ENCODE results near the gene KIF1B.
"Not testable (repeated sequence)": the region's sequence is repeated elsewhere in the genome, so short reads cannot be mapped to it uniquely, and the experiment has no call there.

KIF1B gene

DNA sequence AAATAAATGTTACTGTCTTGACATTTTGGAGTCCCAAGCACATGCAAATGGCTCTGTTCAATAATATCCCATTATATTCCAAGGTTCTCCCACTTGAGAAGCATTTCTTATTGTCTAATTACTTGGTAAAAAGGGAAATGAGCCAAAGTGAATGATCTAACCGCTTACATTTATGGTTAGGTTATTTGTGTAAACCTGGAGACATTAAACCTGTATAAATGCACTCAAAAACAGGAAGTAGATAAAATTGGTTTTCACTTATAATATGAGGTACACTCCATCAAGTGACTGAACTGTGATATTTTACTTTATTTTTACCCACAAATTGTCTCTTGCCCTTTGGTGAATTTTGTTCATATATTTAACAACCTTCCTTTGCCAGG is 26.8 kb downstream of the KIF1B start:
- no peak for DNase-seq (ENCODE audit: low spot score)

DNA sequence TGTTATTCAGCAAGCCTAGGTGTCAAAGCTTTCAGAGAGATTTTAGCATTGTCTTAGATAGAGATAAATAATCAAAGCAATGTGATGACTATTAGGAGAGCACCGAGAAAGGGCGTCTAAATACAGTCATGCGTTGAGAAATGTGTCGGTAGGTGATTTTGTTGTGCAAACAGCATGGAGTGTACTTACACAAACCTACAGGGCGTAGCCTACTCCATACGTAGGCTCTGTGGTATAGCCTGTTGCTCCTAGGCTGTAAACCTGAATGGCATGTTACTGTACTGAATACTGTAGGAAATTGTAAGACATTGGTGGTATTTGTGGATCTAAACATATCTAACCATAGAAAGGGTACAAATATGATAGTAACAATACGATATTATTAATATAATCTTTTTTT is 31.8 kb downstream of the KIF1B start:
- DNase-seq (ENCODE audit: low spot score), result no peak

DNA sequence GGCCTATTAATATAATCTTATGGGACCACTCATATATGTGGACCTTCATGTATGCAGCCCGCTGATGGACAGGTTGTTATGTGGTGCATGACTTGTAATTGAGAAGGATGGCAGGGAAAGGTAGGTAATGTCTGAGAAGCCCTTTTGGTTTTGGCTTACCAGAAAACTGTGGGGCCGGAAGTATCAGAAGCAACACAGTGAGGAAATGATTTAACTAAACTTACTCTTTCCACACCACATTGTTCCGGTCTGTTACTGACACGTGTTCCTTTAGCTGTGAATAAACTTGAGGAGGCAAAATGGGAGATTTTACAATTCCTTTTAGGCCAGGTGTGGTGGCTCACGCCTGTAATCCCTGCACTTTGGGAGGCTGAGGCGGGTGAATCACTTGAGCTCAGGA is 32.4 kb downstream of the KIF1B start:
- DNase-seq (ENCODE audit: low spot score), result no peak

- no peak for DNase-seq (ENCODE audit: low spot score)
These were observed 35.3 kb downstream of the KIF1B start for GRCh38 chr1:10245674-10246073.

DNA sequence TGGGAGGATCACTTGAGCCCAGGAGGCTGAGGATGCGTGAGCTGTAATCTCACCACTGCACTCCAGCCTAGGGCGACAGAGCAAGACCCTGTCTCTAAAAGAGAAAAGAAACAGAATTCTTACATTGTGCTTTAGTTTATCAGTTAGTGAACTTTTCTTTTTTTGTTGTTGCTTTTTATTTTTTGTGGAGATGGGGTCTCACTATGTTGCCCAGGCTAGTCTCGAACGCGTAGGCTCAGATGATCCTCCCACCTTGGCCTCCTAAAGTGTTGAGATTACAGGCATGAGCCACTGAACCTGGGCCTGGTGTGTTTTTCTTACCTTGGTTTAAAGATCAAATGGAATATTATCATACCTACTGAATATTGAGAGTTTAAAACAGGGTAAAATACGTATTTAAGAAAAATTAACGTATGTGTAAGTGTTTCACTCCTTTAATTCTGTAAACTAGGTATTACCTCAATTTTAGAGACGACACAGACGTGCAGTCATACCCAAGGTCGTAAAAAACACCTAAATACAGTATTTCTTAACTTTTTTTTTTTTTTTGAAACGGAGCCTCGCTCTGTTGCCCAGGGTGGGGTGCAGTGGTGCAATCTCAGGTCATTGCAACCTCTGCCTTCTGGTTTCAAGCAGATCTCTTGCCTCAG is 39.6 kb downstream of the KIF1B start:
- no peak for DNase-seq (ENCODE audit: low spot score)

- DNase-seq (ENCODE audit: low spot score), result no peak
These were observed 40.3 kb downstream of the KIF1B start for GRCh38 chr1:10250663-10251062.

DNA sequence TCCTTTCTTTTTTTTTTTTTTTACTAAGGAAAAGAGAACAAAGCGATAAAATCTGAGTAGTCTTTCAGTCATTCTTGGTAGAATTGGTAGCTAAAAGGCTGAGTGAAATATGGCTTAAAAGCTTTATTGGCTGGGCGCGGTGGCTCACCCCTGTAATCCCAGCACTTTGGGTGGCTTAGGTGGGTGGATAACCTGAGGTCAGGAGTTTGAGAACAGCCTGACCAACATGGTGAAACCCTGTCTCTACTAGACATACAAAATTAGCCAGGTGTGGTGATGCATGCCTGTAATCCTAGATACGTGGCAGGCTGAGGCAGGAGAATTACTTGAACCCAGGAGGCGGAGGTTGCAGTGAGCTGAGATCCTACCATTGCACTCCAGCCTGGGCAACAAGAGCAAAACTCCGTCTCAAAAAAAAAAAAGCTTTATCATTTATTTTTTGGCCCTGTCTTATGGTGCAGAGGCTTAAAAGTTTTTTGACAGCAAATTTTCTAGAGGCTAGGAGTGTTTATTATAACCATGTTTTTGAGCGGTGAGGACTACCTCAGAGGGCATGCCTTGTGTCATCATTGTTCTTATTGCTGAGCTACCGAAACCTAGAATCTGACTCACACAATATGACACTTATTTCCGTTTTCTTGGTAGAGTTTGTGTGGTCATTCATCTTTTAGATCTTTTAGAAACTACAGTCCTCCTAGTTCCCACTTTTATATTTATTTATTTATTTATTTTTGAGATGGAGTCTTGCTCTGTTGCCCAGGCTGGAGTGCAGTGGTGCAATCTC is 41.1 kb downstream of the KIF1B start:
- DNase-seq (ENCODE audit: low spot score), result not testable (repeated sequence)

DNA sequence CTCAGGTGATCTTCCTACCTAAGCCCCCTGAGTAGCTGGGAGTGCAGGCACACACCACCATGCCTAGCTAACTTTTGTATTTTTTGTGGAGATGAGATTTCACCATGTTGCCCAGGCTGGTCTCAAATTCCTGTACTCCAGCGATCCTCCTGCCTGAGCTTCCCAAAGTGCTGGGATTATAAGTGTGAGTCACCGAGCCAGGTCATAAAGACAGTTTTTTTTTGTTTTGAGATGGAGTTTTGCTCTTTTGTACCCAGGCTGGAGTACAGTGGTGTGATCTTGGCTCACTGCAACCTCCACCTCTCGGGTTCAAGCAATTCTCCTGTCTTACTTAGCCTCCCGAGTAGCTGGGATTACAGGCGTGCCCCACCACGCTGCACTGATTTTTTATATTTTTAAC is 42.1 kb downstream of the KIF1B start:
- no peak for DNase-seq (ENCODE audit: low spot score)

GRCh38 chr1:10253149-10253548 is 42.8 kb downstream of the KIF1B start:
- no peak for DNase-seq (ENCODE audit: low spot score)

DNA sequence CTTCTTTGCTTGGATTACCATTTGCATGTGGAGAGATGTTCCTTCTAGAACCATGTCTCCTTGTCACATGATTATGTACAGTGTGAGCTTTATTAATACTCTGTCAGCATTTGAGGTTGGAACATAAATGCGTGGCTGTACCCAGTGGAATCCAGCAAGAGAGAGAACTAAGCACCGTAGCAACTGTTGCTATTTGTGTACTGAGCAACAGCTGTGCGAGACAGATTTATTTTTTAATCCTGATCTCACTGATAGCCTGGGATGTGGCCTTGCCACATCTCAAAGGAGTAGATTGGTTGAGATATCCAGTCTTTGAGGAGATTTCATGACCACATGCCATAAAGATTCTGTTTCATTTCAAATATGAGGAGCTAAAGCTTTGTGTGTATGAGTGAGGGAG is 43.4 kb downstream of the KIF1B start:
- no peak for DNase-seq (ENCODE audit: low spot score)

DNA sequence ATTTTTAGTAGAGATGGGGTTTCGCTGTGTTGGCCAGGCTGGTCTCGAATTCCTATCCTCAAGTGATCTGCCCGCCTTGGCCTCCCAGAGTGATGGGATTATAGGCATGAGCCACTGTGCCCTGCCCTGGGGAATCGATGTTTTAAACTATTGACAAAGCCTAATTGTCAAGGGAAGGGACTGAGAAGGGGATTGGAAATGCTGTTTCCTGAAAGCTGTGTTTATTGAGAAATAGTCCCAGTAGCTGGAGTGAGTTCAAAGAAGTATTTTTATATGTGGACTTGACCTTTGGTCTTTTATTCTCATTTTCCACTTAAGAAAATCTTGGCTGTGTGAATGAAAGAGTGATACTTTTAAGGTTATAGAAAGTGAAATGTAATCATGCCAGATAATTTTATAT is 47.5 kb downstream of the KIF1B start:
- no peak for DNase-seq (ENCODE audit: low spot score)

- DNase-seq (ENCODE audit: low spot score), result not testable (repeated sequence)
These were observed 49.2 kb downstream of the KIF1B start for GRCh38 chr1:10259547-10259946.

DNA sequence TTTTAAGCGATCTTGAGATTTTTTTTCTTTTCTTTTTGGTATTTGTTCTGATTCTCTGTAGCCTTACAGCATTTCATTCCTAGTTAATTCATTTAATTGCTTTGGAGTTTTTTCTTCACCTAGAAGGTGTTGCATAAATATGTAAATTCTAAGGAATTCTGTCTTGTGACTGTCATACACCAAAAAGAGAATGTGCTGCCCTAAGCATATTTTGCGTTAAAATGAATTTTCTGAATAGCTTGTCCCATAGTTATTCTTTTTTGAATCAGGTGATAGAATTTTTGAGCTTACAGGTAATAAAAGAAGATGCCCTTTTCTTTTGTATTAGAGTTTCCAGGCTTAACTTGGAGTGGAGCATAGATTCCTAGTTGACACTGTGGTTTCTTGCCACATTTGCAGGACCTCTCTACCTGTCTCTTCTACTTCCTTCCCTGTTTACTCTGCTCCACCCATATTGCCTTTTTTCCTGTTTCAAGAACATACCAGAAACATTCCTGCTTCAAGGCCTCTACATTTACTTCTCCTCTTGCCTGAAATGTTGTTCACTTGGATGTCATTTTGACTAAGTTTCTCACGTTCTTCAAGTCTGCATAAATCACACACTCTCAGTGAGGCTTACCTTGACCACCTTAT is 53.2 kb downstream of the KIF1B start:
- DNase-seq (ENCODE audit: low spot score), result no peak

- DNase-seq (ENCODE audit: low spot score), result no peak
These were observed 54.7 kb downstream of the KIF1B start for GRCh38 chr1:10265027-10265426.

DNA sequence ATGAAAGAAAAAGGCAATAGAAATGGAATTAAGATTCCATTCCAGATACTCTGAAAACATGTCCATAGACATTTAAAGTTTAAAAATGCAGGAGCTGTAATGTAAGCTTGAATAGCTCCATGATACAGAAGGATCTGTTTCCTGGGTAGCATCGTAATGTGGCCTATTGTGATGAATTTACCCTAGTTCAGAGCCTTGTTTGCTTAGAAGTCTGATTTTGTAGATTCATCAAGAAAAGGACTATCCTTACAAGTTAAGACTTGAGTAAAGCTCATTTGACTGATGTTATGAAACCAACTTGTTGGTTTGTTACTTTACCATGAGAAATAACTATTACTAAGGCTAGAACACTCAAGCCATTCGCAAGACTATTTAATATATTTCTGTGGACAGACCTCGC is 55.5 kb downstream of the KIF1B start:
- no peak for DNase-seq (ENCODE audit: low spot score)

DNA sequence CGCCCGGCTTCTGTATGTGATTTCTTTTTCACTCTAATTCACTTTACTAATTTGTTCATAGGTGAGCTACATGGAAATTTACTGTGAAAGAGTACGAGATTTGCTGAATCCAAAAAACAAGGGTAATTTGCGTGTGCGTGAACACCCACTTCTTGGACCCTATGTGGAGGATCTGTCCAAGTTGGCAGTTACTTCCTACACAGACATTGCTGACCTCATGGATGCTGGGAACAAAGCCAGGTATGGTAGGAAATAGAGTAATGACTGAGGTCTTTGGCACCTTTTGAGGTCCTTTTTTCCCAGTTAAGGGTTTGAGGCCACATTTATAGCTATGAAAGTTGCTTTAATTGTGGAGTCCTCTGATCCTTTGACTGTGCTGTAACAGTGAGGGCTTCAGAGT is 56.9 kb downstream of the KIF1B start:
- DNase-seq (ENCODE audit: low spot score), result no peak

GRCh38 chr1:10267921-10268320 is 57.6 kb downstream of the KIF1B start:
- no peak for DNase-seq (ENCODE audit: low spot score)

DNA sequence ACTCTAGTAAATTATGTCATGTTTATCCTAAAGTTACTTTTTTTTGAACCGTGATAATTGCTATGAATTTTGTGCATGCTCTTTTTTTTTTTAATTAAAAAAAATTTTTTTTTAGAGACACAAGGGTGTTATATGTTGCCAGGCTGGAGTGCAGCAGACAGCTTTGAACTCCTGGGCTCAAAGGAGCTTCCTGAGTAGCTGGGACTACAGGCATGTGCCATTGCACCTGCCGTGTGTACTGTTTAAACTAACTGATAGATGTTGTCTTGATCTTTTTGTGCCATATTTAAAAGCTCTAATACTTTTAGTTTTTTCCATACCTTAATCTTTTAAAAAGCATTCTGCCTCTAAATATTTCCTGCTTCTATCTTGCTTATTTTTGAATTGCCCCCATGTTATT is 60.7 kb downstream of the KIF1B start:
- no peak for DNase-seq (ENCODE audit: low spot score)

DNA sequence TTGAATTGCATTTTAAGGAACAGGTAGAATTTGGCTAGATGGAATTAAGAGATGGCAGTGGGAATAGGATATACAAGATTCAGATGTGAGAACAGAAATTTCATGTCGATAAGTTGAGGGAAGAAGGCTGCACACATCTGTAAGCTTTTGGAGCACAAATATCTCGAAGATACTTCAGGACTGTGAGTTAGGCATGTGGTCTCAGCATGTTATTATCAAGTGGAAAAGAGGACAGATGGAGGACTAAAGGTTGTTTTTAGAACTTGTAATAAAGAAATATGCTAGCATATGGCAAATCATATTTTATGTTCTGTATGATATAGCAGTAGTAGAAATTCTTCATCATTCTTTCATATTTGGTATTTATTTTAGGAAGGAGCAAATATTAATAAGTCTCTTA is 61.5 kb downstream of the KIF1B start:
- DNase-seq (ENCODE audit: low spot score), result no peak

- no peak for DNase-seq (ENCODE audit: low spot score)
These were observed 61.9 kb downstream of the KIF1B start for GRCh38 chr1:10272274-10272673.

DNA sequence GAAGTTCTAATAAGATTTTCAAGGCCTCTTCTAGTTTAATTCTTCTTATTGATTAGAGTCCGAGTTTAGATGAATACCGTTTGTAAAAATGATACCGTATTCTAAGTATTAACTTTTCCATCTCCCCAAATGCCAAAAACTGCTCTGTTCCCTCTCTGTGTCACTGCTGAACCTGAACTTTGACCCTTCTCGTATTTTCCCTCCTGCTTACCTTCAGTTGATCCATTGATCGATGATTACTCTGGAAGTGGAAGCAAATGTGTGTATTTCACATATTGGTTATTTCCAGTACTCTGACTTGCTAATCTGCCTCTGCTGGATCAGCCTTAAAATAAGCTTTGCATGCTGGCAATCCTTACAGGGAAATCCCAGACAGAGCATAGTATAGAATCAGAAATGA is 68.5 kb downstream of the KIF1B start:
- no peak for DNase-seq (ENCODE audit: low spot score)

DNA sequence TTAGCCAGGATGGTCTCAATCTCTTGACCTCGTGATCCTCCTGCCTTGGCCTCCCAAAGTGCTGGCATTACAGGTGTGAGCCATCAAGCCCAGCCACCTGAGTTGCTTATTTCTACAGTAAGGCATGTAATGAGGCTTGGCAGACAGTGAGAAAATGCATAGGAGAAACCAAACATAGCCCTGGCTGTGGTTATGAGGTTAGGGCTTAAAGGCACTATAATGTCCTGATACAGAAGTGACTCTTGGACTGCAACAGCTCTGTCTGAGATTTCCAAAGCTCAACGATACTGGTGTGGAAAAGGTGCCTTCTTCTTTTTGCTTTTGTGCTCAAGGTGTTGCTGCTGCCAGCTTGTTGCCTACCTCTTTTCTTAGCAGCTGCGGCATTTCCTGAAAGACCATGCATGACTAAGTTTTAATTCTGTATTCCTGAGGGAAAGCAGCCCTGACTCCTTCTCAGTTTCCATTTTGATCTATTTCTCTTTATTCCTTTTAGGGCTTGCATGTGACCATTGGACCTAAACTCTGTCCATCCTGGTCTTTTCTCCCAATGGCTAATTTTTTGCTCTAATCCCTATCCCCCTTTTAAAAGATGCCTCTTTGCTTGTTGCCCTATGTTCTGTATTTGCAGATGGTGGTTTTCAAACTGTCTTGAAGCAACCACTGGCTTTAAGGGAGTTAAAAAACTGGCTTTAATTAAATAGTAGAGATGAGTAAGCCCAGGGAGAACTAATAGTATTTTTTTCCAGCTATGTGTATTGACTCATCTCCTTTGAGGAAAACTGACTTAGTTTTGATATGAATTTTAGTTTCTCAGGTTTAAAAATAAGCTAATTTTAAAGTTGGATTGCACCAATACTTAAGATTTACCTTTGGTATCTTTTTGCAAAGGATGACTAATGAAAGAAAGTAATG is 70.3 kb downstream of the KIF1B start:
- DNase-seq (ENCODE audit: low spot score), result no peak
